ENCODE results near the gene CRYBA4.
A peak's percentile ranks its signal among the peaks of the same experiment; 100 is the strongest.

Gene CRYBA4

DNA sequence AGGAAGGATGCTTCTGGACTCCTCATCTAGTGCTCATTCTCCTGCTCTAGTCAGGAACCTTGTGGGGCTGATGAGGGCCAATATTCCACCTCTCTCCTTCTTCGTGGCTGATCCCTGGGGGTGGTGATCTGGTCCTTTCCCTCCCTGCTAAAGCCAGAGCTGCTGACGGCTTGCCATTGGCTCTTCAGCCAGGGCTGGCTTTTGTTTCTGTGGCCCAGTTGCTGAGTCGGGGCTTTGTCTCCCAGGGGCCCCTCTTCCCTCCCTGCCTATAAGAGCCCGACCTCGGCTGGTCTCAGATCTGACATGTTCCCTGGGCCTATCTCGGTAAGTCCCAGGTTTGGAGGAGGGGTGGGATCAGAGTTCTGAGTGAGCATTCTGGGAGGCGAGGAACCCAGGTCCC, at the start of gene CRYBA4:
Gene CRYBA4, plus strand, starts transcription at position 301 of the 400 bp plus-strand sequence. CDS start 634 bp downstream, outside the sequence.
- no peak for DNase-seq

DNA sequence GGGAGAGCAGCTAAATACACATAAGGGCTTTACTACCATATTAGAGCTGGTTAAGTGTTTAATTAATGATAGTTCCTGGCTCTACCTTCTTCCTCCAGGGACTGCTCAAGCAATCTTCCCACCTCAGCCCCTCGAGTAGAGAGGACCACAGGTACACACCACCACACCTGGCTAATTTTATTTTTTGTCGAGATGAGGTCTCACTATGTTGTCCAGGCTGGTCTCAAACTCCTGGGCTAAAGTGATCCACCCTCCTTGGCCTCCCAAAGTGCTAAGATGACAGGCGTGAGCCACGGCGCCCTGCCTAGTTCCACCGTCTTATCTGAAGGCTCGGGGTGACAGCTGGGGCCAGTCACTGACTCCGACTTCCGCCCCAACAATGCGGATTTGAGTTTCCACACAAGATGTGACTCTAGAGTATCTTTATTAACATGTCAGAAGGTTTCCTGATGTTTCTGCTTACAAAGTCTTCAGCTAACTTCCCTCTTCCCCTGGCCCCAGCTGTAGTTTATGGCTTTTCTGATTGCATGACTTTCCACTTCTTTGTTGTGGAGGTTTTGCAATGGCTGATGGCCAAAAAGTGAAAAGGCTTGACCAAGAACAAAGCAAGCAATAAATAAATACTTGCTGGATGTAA, 48.6 kb upstream of the CRYBA4 start:
- DNase-seq = no peak

DNA sequence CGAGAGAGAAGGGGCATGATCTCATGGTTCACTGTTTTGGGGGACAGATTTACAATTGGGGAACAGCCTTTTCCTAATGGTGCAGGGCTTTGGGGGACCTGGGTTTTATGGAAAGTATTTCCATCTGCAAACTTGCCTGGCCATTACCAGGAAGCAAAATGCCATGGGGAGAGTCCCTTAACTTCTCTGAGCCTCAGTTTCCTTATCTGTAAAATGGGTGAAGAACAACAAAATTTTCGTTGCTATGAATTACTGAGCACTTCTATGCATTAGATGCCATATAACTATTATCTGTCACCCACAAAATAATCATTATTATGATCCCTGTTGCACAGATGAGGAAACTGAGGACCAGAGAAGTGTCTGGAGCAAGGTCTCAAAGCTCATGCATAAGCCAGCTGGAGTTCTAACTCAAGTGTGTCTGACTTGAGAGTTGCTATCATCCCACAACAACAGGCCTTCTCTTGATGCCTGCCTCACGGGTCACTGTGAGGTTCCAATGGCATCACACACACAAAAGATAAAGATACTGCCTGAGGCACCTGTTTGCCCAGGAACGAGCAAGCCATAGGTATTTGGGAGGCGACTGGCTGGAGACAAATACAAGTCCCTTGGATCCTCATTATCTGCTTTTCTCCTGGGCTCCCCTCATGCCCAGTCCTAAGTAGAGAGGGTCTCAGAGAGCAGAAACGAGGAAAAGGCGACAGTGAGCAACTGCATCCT, 47.6 kb upstream of the CRYBA4 start:
- DNase-seq = no peak

DNA sequence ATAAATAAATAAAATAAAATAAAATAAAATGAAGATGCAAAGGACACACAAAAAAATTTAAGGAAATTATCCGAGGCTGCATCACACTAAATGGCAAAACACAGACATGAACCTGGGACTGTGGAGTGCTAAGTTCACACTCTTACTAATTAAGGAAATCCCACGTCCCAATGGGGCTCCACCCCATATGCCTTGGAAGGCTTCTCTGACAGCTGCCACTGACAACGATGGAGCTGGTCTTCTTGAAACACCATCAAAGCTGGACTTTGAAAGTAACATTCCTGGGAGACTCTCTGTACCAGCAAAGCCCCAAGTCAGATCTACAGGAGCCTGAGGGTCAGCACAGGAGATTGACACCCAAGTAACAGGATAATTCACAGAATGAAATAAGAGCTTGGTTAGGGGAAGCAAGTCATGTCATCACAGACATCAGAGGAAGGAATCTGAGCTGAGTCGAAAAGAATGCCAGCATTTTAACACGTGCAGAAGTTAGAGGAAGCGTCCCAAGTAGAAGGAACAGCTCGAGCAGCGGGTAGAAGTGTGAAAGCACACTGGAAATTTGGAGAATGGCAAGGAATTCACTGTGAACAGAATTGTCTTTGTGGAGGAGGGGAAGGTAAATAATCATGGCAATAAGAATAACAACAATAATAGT, 45.6 kb upstream of the CRYBA4 start:
- no peak for DNase-seq

DNA sequence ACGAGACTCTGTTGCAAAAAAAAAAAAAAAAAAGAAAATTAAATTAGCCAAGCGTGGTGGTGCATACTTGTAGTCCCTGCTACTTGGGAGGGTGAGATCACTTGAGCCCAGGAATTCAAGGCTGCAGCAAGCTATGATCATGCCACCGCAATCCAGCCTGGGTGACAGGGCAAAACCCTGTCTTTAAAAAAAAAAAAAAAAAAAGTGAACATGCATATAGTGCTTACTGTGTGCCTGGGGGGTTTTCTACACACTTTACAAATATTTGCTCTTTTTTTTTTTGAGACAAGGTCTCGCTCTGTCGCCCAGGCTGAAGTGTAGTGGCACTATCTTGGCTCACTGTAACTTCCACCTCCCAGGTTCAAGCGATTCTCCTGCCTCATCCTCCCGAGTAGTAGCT, 44.7 kb upstream of the CRYBA4 start:
- DNase-seq = no peak

DNA sequence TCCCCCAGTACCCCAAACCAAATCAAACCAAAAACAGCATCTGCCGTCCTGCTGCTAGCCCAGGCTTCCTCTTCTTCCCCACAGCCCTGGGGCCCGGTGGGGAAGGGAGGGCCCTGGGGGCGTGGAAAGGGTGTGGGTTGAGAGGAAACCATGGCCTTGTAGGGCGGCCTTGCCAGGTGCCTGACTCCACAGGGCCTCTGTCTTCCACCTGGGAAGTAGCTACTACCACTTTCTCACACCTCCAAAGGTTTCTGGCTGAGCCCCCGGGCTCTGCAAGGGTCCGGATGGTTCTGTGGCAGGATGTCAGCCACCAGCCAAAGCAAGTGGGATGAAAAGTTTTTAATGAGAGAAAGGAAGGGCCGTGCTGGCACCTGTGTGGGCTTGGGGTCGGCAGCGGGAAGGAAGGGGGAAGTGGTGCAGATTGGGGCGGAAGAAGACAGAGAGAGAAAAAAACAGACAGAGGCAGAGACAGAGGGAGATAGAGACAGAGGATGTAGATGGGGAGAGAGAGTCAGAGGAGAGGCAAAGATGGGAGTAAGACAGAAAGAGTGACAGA, 42.4 kb upstream of the CRYBA4 start:
- DNase-seq = no peak

DNA sequence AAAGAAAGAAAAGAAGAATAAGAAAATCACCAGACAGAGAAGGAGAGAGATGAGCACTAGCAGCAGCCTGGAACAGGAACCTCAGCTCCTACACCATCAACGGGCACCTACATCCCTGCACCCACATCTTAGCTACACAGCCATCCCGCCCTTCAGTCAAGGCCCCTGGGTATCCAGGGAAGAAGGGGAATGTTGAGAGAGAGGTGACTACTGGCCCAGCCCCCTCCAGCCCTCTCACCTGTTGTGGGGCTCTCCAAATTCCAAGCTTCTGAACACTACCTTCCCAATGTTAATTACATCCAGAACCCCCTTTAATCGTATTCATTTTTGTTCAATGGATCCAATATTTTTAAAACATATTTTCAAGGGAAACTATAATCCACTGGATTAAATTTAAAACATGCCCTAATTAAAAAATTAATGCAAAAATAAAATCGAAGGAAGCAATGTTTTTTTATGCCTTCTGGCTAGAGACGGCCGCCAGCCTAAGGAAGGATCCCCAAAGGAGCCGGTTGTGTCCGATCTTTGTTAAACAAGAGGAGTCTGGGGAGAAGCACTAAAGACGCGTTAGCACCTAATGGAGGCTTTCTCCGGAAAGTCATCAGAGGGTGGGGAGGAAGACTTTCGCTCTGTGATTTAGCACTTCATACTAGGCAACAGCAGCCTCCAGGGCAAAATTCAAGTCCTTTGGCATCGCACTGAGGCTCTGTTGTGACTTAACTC, 41.4 kb upstream of the CRYBA4 start:
- no peak for DNase-seq

DNA sequence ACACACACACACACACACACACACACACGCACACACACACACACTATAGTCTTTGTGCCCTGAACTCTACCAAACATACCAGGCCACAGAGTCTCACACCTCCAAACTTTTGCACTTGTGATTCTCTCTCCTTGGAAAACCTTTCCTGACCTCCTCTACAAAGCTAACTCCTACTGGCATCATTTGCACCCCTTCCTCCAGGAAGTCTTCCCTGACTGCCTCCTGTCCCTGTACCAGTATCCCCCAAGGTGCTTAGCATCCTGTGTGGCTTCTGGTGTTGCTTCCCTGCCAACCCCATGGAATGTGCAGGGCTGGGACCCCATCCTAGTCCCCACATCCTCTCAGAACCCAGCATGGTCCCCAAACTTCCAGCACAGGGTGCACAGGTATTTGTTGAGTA, 40.7 kb upstream of the CRYBA4 start:
- DNase-seq = no peak

DNA sequence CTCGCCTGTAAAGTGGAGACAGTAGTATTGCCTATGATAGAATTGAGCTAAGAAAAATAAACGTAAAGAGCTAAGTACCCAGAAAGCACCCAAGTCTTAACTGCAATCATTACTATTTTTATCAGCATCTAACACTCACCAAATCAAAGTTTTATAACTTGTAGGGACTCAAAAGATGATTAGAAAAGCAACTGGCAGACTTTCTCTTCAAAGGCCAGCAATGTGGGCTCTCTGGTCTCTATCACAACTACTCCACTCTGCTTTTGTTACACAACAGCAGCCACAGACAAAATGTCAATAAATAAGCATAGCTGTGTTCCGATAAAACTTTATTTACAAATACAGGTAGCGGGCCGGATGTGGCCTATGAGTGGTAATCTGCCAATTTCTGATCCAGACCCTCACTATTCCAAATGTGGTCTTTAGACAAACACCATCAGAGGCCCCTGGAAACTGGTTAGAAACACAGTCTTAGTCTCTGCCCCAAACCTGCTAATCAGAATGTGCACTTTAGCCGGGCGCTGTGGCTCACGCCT, 40.1 kb upstream of the CRYBA4 start:
- no peak for DNase-seq

DNA sequence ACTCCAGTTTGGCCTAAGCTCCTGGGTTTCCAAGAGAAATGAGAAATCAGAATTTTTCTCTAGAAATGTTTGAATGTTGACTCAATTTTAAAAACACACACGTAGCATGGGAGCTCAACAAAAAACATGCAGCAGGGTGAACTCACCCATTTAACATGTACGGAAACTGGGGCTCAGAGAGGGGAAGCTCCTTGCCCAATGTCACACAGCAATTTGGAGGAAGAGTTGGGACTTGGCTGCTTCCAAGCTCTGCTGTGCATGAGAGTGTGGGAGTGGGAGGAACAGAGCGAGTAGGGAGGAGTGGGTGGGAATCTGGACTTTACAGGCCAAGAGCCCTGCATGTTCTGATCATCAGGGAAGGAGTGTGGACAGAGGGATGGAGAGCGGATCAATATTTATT, 37.8 kb upstream of the CRYBA4 start:
- DNase-seq = no peak

DNA sequence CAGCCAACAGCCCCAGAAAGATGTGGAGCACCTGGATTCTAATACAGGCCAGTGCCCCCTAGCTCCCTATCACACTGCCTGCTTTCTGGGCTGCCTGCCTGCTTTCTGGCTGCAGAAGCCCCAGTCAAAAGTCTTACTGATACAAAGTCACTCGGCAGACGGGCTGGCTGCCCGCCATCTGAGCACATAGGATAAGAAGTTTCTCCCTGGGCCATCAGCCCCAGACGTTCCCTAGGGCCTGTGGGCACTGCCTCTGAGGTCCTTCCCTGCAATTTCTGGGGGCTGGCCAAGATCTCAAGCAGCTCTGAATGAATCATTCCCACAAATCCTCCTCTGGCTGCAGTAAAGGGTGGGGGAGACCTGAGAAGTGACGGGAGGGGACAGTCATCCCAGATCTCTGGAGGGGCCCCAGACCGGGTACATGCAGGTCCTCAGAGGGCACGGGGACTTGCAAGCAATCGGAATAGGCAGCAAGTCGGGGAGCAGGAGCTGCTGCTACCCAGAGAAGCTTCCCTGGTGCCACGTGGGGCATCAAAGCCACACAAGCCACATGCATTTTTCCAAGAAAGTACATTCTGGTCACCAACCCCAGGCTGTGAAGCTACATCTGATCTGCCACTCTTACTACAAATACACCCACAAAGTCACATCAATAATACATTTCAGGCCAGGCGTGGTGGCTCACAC, 36.5 kb upstream of the CRYBA4 start:
- DNase-seq = no peak

DNA sequence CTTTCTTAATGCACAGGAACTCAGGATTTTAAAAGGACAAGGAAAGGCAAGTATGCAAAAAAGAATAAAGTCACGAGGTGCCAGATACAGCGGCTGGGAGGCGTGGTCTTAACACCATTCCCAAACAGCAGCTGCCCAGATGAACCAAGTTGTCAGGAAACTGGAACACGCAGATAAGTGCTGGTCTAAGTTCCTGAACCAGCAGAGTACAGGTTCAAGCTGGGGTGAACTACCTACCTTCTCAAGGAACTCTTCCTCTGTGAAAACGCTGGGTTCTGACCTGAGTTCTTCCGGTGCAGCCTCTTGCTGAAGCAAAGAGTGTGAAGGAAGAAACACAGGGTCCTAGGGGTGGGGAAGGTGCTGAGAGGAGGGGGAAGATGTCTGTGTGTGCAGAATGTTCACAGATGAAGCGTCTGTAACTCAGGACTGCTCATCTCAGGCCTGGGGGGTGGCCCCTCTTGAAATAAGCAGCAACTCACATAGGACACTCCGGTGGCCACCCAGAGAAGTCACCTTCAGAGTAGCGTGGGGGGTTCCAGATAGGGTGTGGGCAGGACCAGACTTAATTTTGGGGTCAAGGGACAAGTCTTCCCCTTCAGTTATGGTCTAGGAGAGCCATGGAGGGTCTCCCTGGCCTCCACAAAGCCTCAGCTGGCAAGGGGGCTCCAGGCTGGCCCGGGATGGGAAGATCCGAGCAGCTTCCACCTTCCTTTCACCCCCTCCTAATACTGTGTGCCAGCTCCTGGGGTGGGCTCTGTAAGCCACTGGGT, 35.0 kb upstream of the CRYBA4 start:
- no peak for DNase-seq

DNA sequence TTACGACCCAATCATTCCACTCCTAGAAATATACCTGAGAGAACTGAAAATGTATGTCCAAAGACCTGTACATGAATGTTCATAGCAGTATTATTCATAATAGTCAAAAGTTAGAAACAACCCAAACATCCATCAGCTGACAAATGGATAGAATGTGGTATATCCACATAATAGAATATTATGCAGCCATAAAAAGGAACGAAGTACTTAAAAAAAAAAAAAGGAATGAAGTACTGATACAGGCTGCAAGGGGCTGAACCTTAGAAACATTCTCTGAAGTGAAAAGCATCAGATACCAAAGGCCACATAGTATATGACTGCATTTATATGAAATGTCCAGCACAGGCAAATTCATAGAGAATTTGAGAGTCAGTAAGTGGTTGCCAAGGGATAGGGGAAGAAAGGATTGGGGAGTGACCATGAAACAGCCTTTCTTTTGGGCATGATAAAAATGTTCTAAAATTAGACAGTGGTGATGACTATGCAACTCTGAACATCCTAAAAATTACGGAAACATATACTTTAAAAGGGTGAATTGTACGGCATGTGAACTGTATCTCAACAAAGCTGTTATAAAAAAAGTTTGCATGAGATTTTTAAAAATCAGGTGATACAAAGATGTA, 33.7 kb upstream of the CRYBA4 start:
- DNase-seq = no peak

DNA sequence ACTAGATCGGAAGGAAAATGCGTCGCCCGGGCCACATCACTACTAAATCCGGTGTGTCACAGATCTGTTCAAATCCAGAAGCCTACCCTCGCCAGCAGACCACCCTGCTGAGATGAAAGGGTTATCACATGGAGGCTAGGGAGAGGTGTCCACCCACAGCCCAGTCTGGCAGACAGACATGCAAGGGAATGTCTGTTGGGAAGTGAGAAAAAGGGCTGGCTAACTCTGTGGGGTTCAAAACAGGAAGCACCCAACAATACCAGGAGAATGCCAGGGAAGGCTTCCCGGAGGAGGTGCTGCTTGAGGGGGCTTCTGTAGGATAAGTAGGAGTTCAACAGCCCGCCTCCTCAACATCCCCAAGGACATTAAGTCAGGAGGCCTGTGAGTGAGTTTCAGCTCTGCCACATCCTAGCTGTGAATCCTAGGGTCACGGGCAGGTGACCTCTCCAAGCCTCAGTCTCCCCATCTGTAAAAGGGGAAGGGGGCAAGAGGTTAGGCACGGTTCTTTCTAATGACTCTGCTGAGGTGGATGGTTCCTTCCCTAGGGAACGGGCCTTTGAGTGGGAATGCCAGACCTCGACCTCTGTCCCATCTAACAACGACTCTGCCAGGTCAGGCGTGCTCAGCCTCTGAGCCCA, 32.9 kb upstream of the CRYBA4 start:
- no peak for DNase-seq

DNA sequence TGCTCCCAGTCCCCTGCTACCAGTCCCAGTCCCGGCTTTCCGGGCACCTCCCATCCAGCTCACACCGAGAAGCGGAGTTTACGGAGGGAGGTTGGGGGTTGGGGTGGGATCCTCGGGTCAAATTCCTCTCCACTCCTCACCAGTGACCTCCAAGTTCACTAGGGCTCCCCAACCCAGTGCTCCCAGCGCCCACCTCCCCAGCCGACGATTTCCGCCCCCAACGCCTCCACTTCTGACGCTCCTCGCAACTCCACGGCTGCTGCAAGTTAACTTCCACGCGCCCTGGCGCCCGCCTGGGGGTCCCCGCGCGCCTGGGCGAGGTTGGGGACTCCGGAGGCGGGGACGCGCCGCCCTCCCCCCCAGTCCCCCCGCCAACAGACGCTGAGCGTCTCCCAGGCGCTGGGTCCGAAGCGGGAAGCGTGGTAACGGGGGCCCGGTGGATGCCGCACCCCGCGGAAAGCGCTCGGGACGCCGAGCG, 32.4 kb upstream of the CRYBA4 start:
- DNase-seq = peak; percentile 22

DNA sequence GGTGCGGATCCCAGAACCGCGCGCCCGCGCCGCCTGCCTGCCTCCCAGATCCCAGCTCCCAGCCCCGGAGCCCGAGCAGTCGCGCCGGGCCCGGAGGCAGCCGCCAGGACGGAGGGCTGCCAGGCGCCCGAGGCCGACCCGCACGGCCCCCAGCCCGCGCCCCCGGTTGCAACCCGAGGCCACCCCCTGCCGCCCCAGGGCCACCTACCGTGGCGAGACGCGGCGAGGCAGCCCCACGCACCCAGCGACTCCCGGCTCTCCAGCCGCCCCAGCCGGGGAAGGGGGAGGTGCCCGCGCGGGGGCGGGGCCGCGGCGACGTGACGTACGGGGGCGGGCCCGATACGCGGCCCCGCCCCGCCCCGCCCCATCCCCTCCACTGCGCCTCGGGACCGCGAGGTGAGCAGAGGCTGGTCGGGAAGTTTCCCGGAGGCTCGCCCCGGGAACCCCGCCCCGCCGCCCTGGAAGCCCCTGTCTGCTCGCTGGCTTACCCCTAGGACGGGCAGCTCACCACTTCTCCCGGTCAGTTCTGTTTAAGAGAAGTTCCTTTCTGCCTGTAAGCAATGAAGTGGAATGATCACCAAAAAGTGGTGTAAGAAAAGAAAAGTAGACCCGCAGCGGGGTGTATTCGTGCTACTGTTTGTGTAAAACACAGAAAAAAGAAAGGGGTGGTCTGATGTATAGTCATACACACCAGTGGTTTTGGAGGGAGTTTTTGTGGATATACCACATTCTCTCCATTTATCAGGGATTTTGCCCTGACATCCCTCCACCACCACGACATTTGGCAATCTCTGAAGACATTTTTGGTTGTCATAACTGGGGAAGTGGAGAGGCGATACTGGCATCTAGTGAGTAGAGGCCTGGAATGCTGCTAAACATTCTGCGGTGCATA, 31.7 kb upstream of the CRYBA4 start, which contains the start of gene TPST2:
Gene TPST2, minus strand, starts transcription at position 288 of the 892 bp plus-strand sequence. CDS start 48,502 bp downstream, outside the sequence.
- peak; percentile 73 for DNase-seq

DNA sequence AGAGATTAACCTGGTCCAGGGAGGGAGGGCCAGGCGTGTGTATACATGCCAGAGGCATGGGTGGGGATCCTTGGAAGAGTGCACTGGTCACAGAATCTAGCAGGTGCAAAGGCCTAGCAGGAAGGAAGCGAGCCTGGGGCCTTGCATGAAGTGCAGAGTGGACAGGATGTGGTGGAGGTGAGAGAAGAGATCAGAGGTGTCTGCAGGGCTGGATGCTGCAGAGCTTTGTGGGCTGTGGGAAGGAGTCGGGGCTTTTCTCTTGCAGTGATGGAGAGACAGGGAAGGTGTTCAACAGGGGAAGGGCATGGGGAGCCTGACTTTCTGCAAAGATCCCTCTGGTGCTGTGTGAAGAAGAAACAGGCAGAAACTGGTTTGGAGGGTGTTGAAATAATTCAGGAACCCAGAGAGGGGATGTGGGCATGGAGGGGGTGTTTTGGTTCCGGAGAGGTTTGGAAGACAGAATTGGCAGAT, 29.3 kb upstream of the CRYBA4 start:
- peak; percentile 43 for DNase-seq

DNA sequence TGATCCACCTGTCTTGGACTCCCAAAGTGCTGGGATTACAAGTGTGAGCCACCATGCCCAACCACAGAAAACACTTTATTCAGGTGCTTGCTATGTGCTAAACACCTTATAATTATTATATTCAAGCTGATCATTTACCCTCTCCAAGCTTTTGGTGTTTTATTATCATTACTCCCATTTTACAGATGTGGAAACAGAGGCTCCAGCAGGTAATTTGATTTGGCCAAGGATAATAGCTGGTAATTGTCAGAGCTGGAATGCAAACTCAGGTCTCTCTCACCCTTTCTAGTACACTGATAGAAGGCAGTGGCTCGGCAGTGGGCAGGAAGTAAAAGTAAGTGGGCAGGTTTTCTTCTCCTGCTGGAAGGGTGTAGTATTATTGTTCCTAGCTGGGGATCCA, 28.0 kb upstream of the CRYBA4 start:
- DNase-seq = no peak

DNA sequence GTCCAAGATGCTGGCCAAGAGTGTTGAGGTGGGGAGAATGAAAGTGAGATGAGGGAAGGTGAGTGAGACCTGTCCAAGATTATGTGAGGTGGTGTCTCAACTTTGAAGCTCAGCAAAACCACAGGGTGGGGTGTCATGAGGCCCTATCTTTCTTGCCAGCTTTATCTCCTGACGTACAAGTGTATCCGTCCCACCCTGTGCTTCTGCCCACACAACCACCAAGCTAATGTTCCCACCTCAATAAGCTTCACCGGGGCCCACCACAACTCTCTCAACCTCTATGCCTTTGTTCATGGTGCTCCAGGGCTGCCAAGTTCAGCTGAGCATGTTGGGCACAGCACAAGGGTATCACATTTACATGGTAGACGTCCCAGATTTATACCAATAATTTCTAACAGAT, 24.7 kb upstream of the CRYBA4 start:
- no peak for DNase-seq
